BLaER1 (cell line): Measurements from ENCODE around the gene TMEM235.
A peak's percentile ranks its signal among the peaks of the same experiment; 100 is the strongest.

Experiments used
- H3K27ac ChIP-seq: shearing (Covaris generic); formaldehyde crosslinking; 2 replicates; pipeline ENCODE4 v1.8.1; 2022
- H3K27me3 ChIP-seq: shearing (Covaris generic); formaldehyde crosslinking; 2 replicates; pipeline ENCODE4 v1.8.1; 2022
- H3K36me3 ChIP-seq: shearing (Covaris generic); formaldehyde crosslinking; 2 replicates; pipeline ENCODE4 v1.8.1; 2022
- H3K4me1 ChIP-seq: shearing (Covaris generic); formaldehyde crosslinking; 2 replicates; pipeline ENCODE4 v1.8.1; 2022
- H3K4me2 ChIP-seq: shearing (Covaris generic); formaldehyde crosslinking; 2 replicates; pipeline ENCODE4 v1.8.1; 2022
- H3K4me3 ChIP-seq: shearing (Covaris generic); formaldehyde crosslinking; 2 replicates; pipeline ENCODE4 v1.8.1; 2022
- H3K9ac ChIP-seq: shearing (Covaris generic); formaldehyde crosslinking; 2 replicates; pipeline ENCODE4 v1.8.1; 2022
- H3K9me3 ChIP-seq: shearing (Covaris generic); formaldehyde crosslinking; 2 replicates; pipeline ENCODE4 v1.8.1; 2022
- H4K20me1 ChIP-seq: shearing (Covaris generic); formaldehyde crosslinking; 2 replicates; pipeline ENCODE4 v1.8.1; 2022
- Cebpa-rat ChIP-seq: shearing (Covaris generic); IDR thresholded peaks from 2 replicates; pipeline ENCODE4 v1.8.1; 2022

Gene TMEM235

GRCh38 chr17:78230996-78231935, at the start of gene TMEM235:
Gene TMEM235 (plus strand): TSS chr17:78231631. CDS start chr17:78232024, 393 bp downstream.
- peaks cover 17% of the 10 kb centered on the region; the same call in 1 of the 2 replicates for H4K20me1 ChIP-seq
- H3K9me3 ChIP-seq, result no peaks in the 10 kb centered on the region
- TF ChIP-seq Cebpa-rat, result no peak
- H3K4me3 ChIP-seq, result peak within 1 kb of the TSS; percentile 57
- H3K9ac ChIP-seq, result peak within 1 kb of the TSS; percentile 38; the same call in 1 of the 2 replicates
- no peak within 1 kb of the TSS for H3K27ac ChIP-seq
- H3K36me3 ChIP-seq, result no peaks in the 10 kb centered on the region
- peak within 1 kb of the TSS; percentile 92 for H3K4me2 ChIP-seq
- H3K4me1 ChIP-seq, result peaks cover 85% of the 10 kb centered on the region
- H3K27me3 ChIP-seq, result peaks cover 28% of the 10 kb centered on the region

GRCh38 chr17:78182504-78182903, 48.9 kb upstream of the TMEM235 start:
- Histone ChIP-seq H3K9me3 (no peaks in the 10 kb centered on the region), H4K20me1 (no peaks in the 10 kb centered on the region), H3K9ac (no peak overlapping the region; the same call in 1 of the 2 replicates), H3K36me3 (peaks cover 77% of the 10 kb centered on the region), H3K4me2 (no peak overlapping the region), H3K4me3 (no peak overlapping the region), H3K4me1 (peaks cover 76% of the 10 kb centered on the region), H3K27ac (no peak overlapping the region), H3K27me3 (no peaks in the 10 kb centered on the region)
- TF ChIP-seq Cebpa-rat, result no peak

- Histone ChIP-seq H3K27me3 (no peaks in the 10 kb centered on the region), H3K9ac (peak overlapping the region; percentile 46; the same call in 1 of the 2 replicates), H4K20me1 (no peaks in the 10 kb centered on the region), H3K4me3 (no peak overlapping the region), H3K4me1 (peaks cover 88% of the 10 kb centered on the region), H3K4me2 (peak overlapping the region; percentile 86; the same call in 1 of the 2 replicates), H3K9me3 (no peaks in the 10 kb centered on the region), H3K27ac (0 out of 2 replicates have a peak overlapping the region, but pooled peaks have one; percentile 38), H3K36me3 (peaks cover 64% of the 10 kb centered on the region)
- no peak for TF ChIP-seq Cebpa-rat
These were observed 47.5 kb upstream of the TMEM235 start for GRCh38 chr17:78183916-78184315.

GRCh38 chr17:78184351-78184750, 47.1 kb upstream of the TMEM235 start:
- H3K36me3 ChIP-seq, result peaks cover 63% of the 10 kb centered on the region
- H3K9me3 ChIP-seq, result no peaks in the 10 kb centered on the region
- H3K9ac ChIP-seq, result peak overlapping the region; percentile 46; the same call in 1 of the 2 replicates
- H3K4me2 ChIP-seq, result peak overlapping the region; percentile 86
- no peak for TF ChIP-seq Cebpa-rat
- H3K27ac ChIP-seq, result no peak overlapping the region
- no peak overlapping the region for H3K4me3 ChIP-seq
- peaks cover 88% of the 10 kb centered on the region for H3K4me1 ChIP-seq
- H4K20me1 ChIP-seq, result no peaks in the 10 kb centered on the region
- no peaks in the 10 kb centered on the region for H3K27me3 ChIP-seq

GRCh38 chr17:78184868-78185267, 46.6 kb upstream of the TMEM235 start:
- H3K9me3 ChIP-seq, result no peaks in the 10 kb centered on the region
- no peak overlapping the region for H3K4me3 ChIP-seq
- no peak overlapping the region for H3K27ac ChIP-seq
- peaks cover 88% of the 10 kb centered on the region for H3K4me1 ChIP-seq
- no peaks in the 10 kb centered on the region for H3K27me3 ChIP-seq
- peaks cover 63% of the 10 kb centered on the region for H3K36me3 ChIP-seq
- peak overlapping the region; percentile 84; the same call in 1 of the 2 replicates for H3K9ac ChIP-seq
- peak overlapping the region; percentile 86 for H3K4me2 ChIP-seq
- H4K20me1 ChIP-seq, result no peaks in the 10 kb centered on the region
- TF ChIP-seq Cebpa-rat, result no peak

- no peaks in the 10 kb centered on the region for H3K9me3 ChIP-seq
- peak overlapping the region; percentile 74 for H3K4me3 ChIP-seq
- H3K36me3 ChIP-seq, result peaks cover 66% of the 10 kb centered on the region
- 0 out of 2 replicates have a peak, but pooled peaks cover 7% of the 10 kb centered on the region for H4K20me1 ChIP-seq
- H3K9ac ChIP-seq, result peak overlapping the region; percentile 84; the same call in 1 of the 2 replicates
- H3K4me2 ChIP-seq, result peak overlapping the region; percentile 86
- peaks cover 88% of the 10 kb centered on the region for H3K4me1 ChIP-seq
- no peak overlapping the region for H3K27ac ChIP-seq
- H3K27me3 ChIP-seq, result no peaks in the 10 kb centered on the region
- TF ChIP-seq Cebpa-rat, result no peak
These were observed 45.3 kb upstream of the TMEM235 start for GRCh38 chr17:78185981-78186691.

- Histone ChIP-seq H3K9me3 (no peaks in the 10 kb centered on the region), H3K4me1 (peaks cover 84% of the 10 kb centered on the region), H3K27me3 (no peaks in the 10 kb centered on the region), H3K36me3 (peaks cover 66% of the 10 kb centered on the region), H3K27ac (peak within 1 kb of the TSS; percentile 80), H4K20me1 (0 out of 2 replicates have a peak, but pooled peaks cover 8% of the 10 kb centered on the region), H3K4me2 (peak within 1 kb of the TSS; percentile 86), H3K9ac (peak within 1 kb of the TSS; percentile 84), H3K4me3 (peak within 1 kb of the TSS; percentile 74)
- no peak for TF ChIP-seq Cebpa-rat
These were observed 44.5 kb upstream of the TMEM235 start, which contains the start of the genes AFMID and TK1 for GRCh38 chr17:78186692-78187595. Gene AFMID (plus strand): TSS chr17:78187362. CDS start chr17:78187371, 9 bp downstream. Gene TK1 (minus strand): TSS chr17:78187052. CDS start chr17:78186994, 58 bp downstream.

- no peaks in the 10 kb centered on the region for H3K27me3 ChIP-seq
- no peak overlapping the region for H3K4me2 ChIP-seq
- H3K27ac ChIP-seq, result no peak overlapping the region
- no peak overlapping the region for H3K9ac ChIP-seq
- no peak overlapping the region for H3K4me3 ChIP-seq
- no peaks in the 10 kb centered on the region for H3K9me3 ChIP-seq
- no peak for TF ChIP-seq Cebpa-rat
- peaks cover 50% of the 10 kb centered on the region for H3K4me1 ChIP-seq
- peaks cover 10% of the 10 kb centered on the region; the same call in 1 of the 2 replicates for H4K20me1 ChIP-seq
- peaks cover 88% of the 10 kb centered on the region for H3K36me3 ChIP-seq
These were observed 34.7 kb upstream of the TMEM235 start for GRCh38 chr17:78196716-78197115.
